K562 (cell line): ENCODE measurements around the gene ZMYM4. TPM values are rescaled to one million over a fixed set of nuclear protein-coding genes. Genes with fewer than 3 reads are reported as not detected.

ENCODE experiments used
- ATAC-seq: fragments of 200-7000 bp; cut with Tn5 transposase; 3 replicates; pipeline ENCODE4 v1.9.1; 2020; ENCODE audit warnings: moderate library complexity
- BruUV-seq: library from RNA; stranded (reverse); fragments of 400-500 nt; replicated peaks from 2 replicates; lab custom pipeline; 2021; lab: Mats Ljungman, UMichigan
- CTCF ChIA-PET: fragments of 300-600 bp; formaldehyde crosslinking; extraction: SDS; loops from one replicate; lab custom pipeline; 2021; ENCODE audit warnings: low intra/inter-chr PET ratio; lab: Yijun Ruan, JAX
- POLR2A ChIA-PET: fragments of 300-600, 350-650 bp; sonication (Branson Sonifier 250); formaldehyde crosslinking; extraction: SDS; loops from one replicate; lab custom pipeline; 2021; ENCODE audit warnings: antibody characterized with exemption, inconsistent platforms; lab: Yijun Ruan, JAX
- DNase-seq, 4 experiments: peaks; one replicate each; pipeline versions ENCODE4 v3.0.0 to v3.0.0-alpha.2; 2011 to 2018; ENCODE audit warnings: low spot score in 3 of 4, mixed read lengths in 3 of 4; ENCODE audit errors: extremely low read depth in 1 of 4
- FAIRE-seq: peaks from 2 replicates; lab custom pipeline; 2011; peaks lifted over from hg19 to GRCh38; lab: Jason Lieb, UNC
- H2AFZ ChIP-seq: 2 replicates; pipeline ENCODE4 v1.6.0; 2011; ENCODE audit warnings: low read depth, low read length, control low read depth, inconsistent platforms
- H3K27ac ChIP-seq: fragments of 200-600 bp; 3 replicates; pipeline ENCODE4 v1.8.0; 2011; ENCODE audit warnings: low read depth, mild to moderate bottlenecking, control low read depth, inconsistent platforms, low read length, moderate library complexity, mixed read lengths; ENCODE audit errors: extremely low read depth
- H3K27me3 ChIP-seq, 2 experiments: fragments of 300-600 bp in 1 of 2; 2 replicates in 1 of 2; 3 replicates in 1 of 2; pipeline versions ENCODE4 v1.6.0 to v1.8.0; 2011; ENCODE audit warnings: inconsistent platforms in 2 of 2, low read length in 2 of 2, mild to moderate bottlenecking in 1 of 2, mixed read lengths in 1 of 2, moderate library complexity in 1 of 2; ENCODE audit not compliant: control insufficient read depth in 2 of 2, insufficient read depth in 2 of 2
- H3K36me3 ChIP-seq: fragments of 300-600 bp; 3 replicates; pipeline ENCODE4 v1.8.0; 2011; ENCODE audit warnings: mild to moderate bottlenecking, low read length, inconsistent platforms; ENCODE audit not compliant: control insufficient read depth, insufficient read depth
- H3K4me1 ChIP-seq, 2 experiments: fragments of 200-600 bp in 1 of 2; replicated peaks in 1 of 2; 2 replicates in 1 of 2; 3 replicates in 1 of 2; pipeline versions ENCODE4 v1.5.1 to v1.8.0; 2011; ENCODE audit warnings: inconsistent platforms in 2 of 2, low read length in 2 of 2, mild to moderate bottlenecking in 1 of 2, mixed read lengths in 1 of 2, moderate library complexity in 1 of 2; ENCODE audit not compliant: control insufficient read depth in 2 of 2, insufficient read depth in 2 of 2
- H3K4me2 ChIP-seq: 2 replicates; pipeline ENCODE4 v1.6.1; 2011; ENCODE audit warnings: low read length, control low read depth, inconsistent platforms, mixed read lengths; ENCODE audit not compliant: insufficient read depth
- H3K4me3 ChIP-seq: fragments of 200-600 bp; sonication (generic), shearing (Covaris generic); 2 replicates; pipeline ENCODE4 v1.5.1; 2016; ENCODE audit warnings: control low read depth, inconsistent platforms
- H3K79me2 ChIP-seq: fragments of 200-600 bp; 3 replicates; pipeline ENCODE4 v1.8.0; 2011; ENCODE audit warnings: low read length, inconsistent platforms; ENCODE audit not compliant: control insufficient read depth, insufficient read depth
- H3K9ac ChIP-seq, 2 experiments: 2 replicates each; pipeline versions ENCODE4 v1.6.0 to v1.6.1; 2011; ENCODE audit warnings: low read depth in 2 of 2, low read length in 2 of 2, control low read depth in 1 of 2, inconsistent platforms in 1 of 2, mild to moderate bottlenecking in 1 of 2, mixed read lengths in 1 of 2; ENCODE audit not compliant: insufficient read depth in 1 of 2
- H3K9me1 ChIP-seq: one replicate; pipeline ENCODE4 v1.6.0; 2011; ENCODE audit warnings: inconsistent platforms, mild to moderate bottlenecking, low read length, moderate library complexity; ENCODE audit not compliant: control insufficient read depth, insufficient read depth
- H3K9me3 ChIP-seq: replicated peaks from 2 replicates; pipeline ENCODE4 v1.5.1; 2011; ENCODE audit warnings: low read depth, low read length, inconsistent platforms; ENCODE audit not compliant: control insufficient read depth, insufficient read depth
- H4K20me1 ChIP-seq: replicated peaks from 2 replicates; pipeline ENCODE4 v1.6.1; 2011; ENCODE audit warnings: low read length, inconsistent platforms, mixed read lengths; ENCODE audit not compliant: control insufficient read depth, insufficient read depth
- CEBPG ChIP-seq, 3 experiments: fragments of 200-800 bp in 1 of 3; sonication (Bioruptor generic) in 1 of 3; sonication (generic) in 1 of 3; formaldehyde crosslinking in 1 of 3; IDR thresholded peaks in 2 of 3; conservative IDR thresholded peaks in 1 of 3; 2 replicates each; pipeline versions ENCODE4 v1.6.1 to v1.8.0; 2016 to 2022; ENCODE audit warnings: missing compliant biosample characterization in 2 of 3, missing genetic modification characterization in 2 of 3, mild to moderate bottlenecking in 1 of 3, missing genetic modification reagents in 1 of 3
- HNRNPL ChIP-seq: fragments of 200-400 bp; formaldehyde crosslinking; IDR thresholded peaks from 2 replicates; pipeline ENCODE4 v1.6.1; 2017; ENCODE audit warnings: low read depth, mild to moderate bottlenecking, low read length
- KDM1A ChIP-seq, 2 experiments: fragments of 450-650 bp; IDR thresholded peaks; 2 replicates each; pipeline ENCODE4 v1.6.1; 2016; ENCODE audit warnings: mild to moderate bottlenecking in 2 of 2
- PRMT5 ChIP-seq: sonication (generic); formaldehyde crosslinking; IDR thresholded peaks from 2 replicates; pipeline ENCODE4 v1.5.0; 2020; ENCODE audit warnings: missing genetic modification reagents
- SIX5 ChIP-seq, 2 experiments: IDR thresholded peaks; 2 replicates each; pipeline ENCODE4 v1.6.1; 2011; ENCODE audit warnings: low read length in 2 of 2, borderline replicate concordance in 1 of 2, low read depth in 1 of 2, mild to moderate bottlenecking in 1 of 2, moderate library complexity in 1 of 2; ENCODE audit not compliant: insufficient read depth in 1 of 2
- ZNF146 ChIP-seq: IDR thresholded peaks from one replicate; pipeline ENCODE4 v1.6.1; 2018; ENCODE audit warnings: missing compliant biosample characterization; ENCODE audit not compliant: unreplicated experiment
- ZNF589 ChIP-seq: fragments of 200-800 bp; sonication (Bioruptor generic); IDR thresholded peaks from 2 replicates; pipeline ENCODE4 v1.6.1; 2016; ENCODE audit warnings: low read depth, missing genetic modification characterization, missing compliant biosample characterization
- ZNF668 ChIP-seq: fragments of 250-450 bp; sonication (Bioruptor Pico); IDR thresholded peaks from 2 replicates; pipeline ENCODE4 v1.8.0; 2022; ENCODE audit warnings: mild to moderate bottlenecking, inconsistent platforms
- WGBS: fragments of 100-300 bp; shearing (Covaris generic); methylation state at CpG from one replicate; pipeline ENCODE4 v1.1.6; 2016; ENCODE audit warnings: low coverage, mixed read lengths; ENCODE audit not compliant: insufficient coverage; ENCODE audit errors: missing lambda C conversion rate; 5-methylcytosine and 5-hydroxymethylcytosine counted together
- in situ Hi-C: fragments of 300-500 bp; cut with MboI; formaldehyde crosslinking; loops from 4 replicates; pipeline ENCODE4 v1.15.0; 2018; ENCODE audit warnings: inconsistent platforms, mixed read lengths
- intact Hi-C: fragments of 100-400 bp; cut with micrococcal nuclease; formaldehyde crosslinking; loops from 2 replicates; pipeline ENCODE4 v1.14.2; 2022
- polyA plus RNA-seq, 8 experiments: library from polyadenylated mRNA; depleted of rRNA in 4 of 8; stranded (reverse) in 5 of 8; unstranded in 3 of 8; fragments of >200 nt; fragmentation: Nextera tagmentation in 2 of 8; fragmentation: Illumina TruSeq in 1 of 8; extraction: Ambion mirVana in 2 of 8; extraction: Trizol in 1 of 8; gene quantifications; 2 replicates each; pipeline versions ENCODE4 v1.2.1 to v1.2.3, GENCODE V29; 2011 to 2014; ENCODE audit warnings: inconsistent platforms in 1 of 8, missing spikeins in 1 of 8
- total RNA-seq, 7 experiments: library from RNA; depleted of rRNA in 6 of 7; stranded (reverse); fragments of >200 nt in 6 of 7; fragmentation: Illumina TruSeq in 2 of 7; extraction: Trizol in 2 of 7; gene quantifications; 2 replicates each; pipeline versions ENCODE4 v1.2.1 to v1.2.3, GENCODE V29; 2011 to 2021; ENCODE audit warnings: low replicate concordance in 1 of 7
- TF ChIP-seq, protein P1 (sequence below): fragments of 450-650 bp; formaldehyde crosslinking; IDR thresholded peaks from 2 replicates; pipeline ENCODE4 v1.4.0; 2022; ENCODE audit warnings: mild to moderate bottlenecking, moderate library complexity

Gene ZMYM4
- total and polyA plus RNA-seq, 9 of the 15 experiments (the other 6 are each of a cell fraction or from before 2014, with no cell fraction given), result 15.2 to 77.2 (median 63.3) TPM

DNA sequence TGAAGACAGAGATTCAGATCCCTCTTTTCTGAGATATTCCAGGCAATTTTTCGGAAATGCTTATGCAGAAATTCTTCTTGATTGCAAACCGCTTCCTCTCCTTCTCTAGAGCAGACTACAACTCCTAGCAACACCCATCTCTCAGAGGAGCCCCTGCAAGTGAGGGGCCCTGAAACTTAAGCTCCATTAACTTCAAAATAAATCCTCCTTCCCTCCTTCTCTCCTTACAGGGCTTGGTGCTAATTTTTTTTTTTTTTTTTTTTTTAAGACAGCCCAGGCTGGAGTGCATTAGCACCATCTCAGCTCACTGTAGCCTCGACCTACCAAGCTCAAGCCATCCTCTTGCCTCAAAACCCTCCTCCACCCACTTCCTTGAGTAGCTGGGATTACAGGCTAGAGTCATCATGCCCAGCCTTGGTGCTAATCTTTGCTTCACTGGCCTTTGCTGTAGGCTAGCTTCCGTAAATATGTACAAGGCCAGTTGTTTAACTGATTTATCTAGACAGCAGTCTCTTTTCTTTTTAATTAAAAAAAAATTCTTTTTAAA lies 45.4 kb upstream of the ZMYM4 start:
- FAIRE-seq (no peak), ATAC-seq (no peak), DNase-seq (no peak)
- H3K79me2 ChIP-seq, result no peaks in the 10 kb centered on the region
- POLR2A ChIA-PET, result interaction anchor here (0.7 to 1.3 kb wide), 5 partner anchors 9 to 45 kb away, joined by 3 to 5 read pairs (median 3); partner anchors contain the start of gene ZMYM4
- H3K9me3 ChIP-seq, result no peaks in the 10 kb centered on the region
- H2AFZ ChIP-seq, result no peak overlapping the region
- H4K20me1 ChIP-seq, result no peaks in the 10 kb centered on the region
- TF ChIP-seq, protein P1, sequence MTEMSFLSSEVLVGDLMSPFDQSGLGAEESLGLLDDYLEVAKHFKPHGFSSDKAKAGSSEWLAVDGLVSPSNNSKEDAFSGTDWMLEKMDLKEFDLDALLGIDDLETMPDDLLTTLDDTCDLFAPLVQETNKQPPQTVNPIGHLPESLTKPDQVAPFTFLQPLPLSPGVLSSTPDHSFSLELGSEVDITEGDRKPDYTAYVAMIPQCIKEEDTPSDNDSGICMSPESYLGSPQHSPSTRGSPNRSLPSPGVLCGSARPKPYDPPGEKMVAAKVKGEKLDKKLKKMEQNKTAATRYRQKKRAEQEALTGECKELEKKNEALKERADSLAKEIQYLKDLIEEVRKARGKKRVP (CRISPR knock-in tag), result no peak
- TF ChIP-seq PRMT5 (CRISPR knock-in tag), result no peak
- no peak for TF ChIP-seq KDM1A (IDR thresholded peaks at IDR 0.05)
- TF ChIP-seq ZNF589, result no peak
- BruUV-seq, result no TSS peak
- H3K9me1 ChIP-seq, result no peaks in the 10 kb centered on the region
- H3K27ac ChIP-seq, result no peak overlapping the region
- no peak overlapping the region for H3K4me2 ChIP-seq
- no peak overlapping the region for H3K4me3 ChIP-seq
- H3K4me1 ChIP-seq, result peaks cover 0 to 8% of the 10 kb centered on the region in 2 experiments; a peak in 3 of 5 replicates
- CTCF ChIA-PET, result no interaction called here
- 42% methylated on average over 4 of the region's 4 CpGs for WGBS
- H3K27me3 ChIP-seq, result no peaks in the 10 kb centered on the region
- H3K9ac ChIP-seq, result no peak overlapping the region
- H3K36me3 ChIP-seq, result no peaks in the 10 kb centered on the region
- intact Hi-C loops (no loop called here), in situ Hi-C loops (no loop called here)

DNA sequence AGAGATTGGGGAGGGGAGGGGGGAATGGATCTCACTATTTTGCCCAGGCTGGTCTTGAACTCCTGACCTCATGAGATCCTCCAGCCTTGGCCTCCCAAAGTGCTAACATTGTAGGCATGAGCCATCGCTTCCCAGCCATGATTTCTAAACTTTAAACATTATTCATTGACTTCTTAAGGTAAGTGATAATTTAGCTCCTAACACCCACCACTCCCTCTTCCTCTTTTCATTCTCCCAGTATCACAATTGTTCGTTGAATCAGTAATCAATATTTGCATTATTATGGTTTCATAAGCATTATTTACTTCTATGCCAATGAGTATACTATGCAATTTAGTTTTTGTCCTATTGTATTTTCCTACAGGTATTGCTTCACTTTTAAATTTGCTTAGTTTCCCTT lies 42.0 kb upstream of the ZMYM4 start:
- no peak for ATAC-seq
- no peak overlapping the region for H3K9ac ChIP-seq
- no peak overlapping the region for H3K4me3 ChIP-seq
- peak; percentile 46 for FAIRE-seq
- no peaks in the 10 kb centered on the region for H3K27me3 ChIP-seq
- WGBS, result 27% methylated on average over 2 of the region's 2 CpGs
- H3K79me2 ChIP-seq, result no peaks in the 10 kb centered on the region
- no peaks in the 10 kb centered on the region for H4K20me1 ChIP-seq
- no peaks in the 10 kb centered on the region for H3K9me1 ChIP-seq
- no peaks in the 10 kb centered on the region for H3K9me3 ChIP-seq
- no peak overlapping the region for H3K27ac ChIP-seq
- H3K36me3 ChIP-seq, result no peaks in the 10 kb centered on the region
- no peak for DNase-seq
- POLR2A ChIA-PET, result interaction anchor here (0.7 to 1.4 kb wide), 4 partner anchors 9 to 21 kb away, joined by 3 read pairs; no protein-coding TSS in a partner anchor
- H2AFZ ChIP-seq, result no peak overlapping the region
- intact Hi-C loops, result no loop called here
- H3K4me2 ChIP-seq, result no peak overlapping the region
- in situ Hi-C loops, result no loop called here
- BruUV-seq, result no TSS peak
- TF ChIP-seq ZNF668 (CRISPR knock-in tag) (no peak), HNRNPL (no peak), CEBPG (CRISPR knock-in tag; IDR thresholded peaks at IDR 0.05) (no peak), CEBPG (tag; conservative IDR thresholded peaks at IDR 0.05 in 1 of 2, IDR thresholded peaks at IDR 0.05 in 1 of 2) (peak; percentile 42 to 71; a peak in 3 of 4 replicates), ZNF146 (CRISPR knock-in tag) (no peak), SIX5 (IDR thresholded peaks at IDR 0.05; ENCODE audit: borderline replicate concordance in 1 of 2, insufficient read depth in 1 of 2, low read depth in 1 of 2, low read length in 2 of 2) (no peak)
- CTCF ChIA-PET, result no interaction called here
- peaks cover 0 to 8% of the 10 kb centered on the region in 2 experiments; a peak in 2 of 5 replicates for H3K4me1 ChIP-seq
